HG03378 (cell line): ENCODE results near the gene CT45A9.
"Not testable (repeated sequence)": the region's sequence is repeated elsewhere in the genome, so short reads cannot be mapped to it uniquely, and the experiment has no call there.

Experiments used
- ATAC-seq: cut with Tn5 transposase; IDR thresholded peaks from one replicate; pipeline ENCODE4 v1.9.1; 2021; ENCODE audit warnings: mild to moderate bottlenecking, moderate library complexity; ENCODE audit not compliant: unreplicated experiment

Gene CT45A9, protein sequence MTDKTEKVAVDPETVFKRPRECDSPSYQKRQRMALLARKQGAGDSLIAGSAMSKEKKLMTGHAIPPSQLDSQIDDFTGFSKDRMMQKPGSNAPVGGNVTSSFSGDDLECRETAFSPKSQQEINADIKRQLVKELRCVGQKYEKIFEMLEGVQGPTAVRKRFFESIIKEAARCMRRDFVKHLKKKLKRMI

DNA sequence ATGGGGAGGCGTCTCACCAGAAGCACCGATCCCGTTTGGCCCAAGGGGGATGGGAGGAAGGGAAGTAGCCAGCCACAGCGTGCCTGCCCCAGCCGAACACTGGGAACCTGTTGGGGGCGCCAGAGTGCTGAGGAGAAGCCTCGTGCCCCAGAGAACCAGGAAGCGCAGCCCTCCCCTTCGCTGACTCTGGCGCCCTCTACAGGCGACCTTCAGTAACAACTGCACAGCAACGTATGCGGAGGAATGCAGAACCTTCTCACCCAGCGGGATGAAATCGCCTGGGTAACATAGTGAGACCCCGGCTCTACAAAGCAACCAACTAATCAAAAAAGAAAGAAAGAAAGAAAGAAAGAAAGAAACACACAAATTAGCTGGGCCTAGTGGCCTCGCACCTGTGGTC is at the start of gene CT45A9:
CT45A9 (minus strand) TSS at position 101 of the 400 bp plus-strand sequence. CDS start 3,751 bp downstream, outside the sequence.
- not testable (repeated sequence) for ATAC-seq

DNA sequence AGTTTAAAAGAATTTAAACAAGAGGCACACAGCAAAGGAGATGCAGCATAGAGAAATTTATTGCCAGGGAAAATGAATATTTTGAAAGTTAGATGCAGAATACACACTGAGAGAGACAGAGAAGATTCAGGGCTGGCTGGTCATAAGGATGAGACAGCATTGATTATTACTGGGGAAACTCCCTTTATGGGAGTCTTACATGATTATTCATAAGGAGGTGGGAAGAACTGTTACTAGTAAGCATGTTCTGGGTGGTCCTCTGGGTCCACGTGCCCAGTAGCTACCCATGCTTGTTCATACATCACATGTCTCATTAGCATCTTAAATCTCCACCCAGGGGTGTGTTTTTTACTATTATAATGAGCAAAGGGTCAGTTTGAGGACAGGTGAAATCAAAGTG is 48.9 kb upstream of the CT45A9 start:
- ATAC-seq = not testable (repeated sequence)

DNA sequence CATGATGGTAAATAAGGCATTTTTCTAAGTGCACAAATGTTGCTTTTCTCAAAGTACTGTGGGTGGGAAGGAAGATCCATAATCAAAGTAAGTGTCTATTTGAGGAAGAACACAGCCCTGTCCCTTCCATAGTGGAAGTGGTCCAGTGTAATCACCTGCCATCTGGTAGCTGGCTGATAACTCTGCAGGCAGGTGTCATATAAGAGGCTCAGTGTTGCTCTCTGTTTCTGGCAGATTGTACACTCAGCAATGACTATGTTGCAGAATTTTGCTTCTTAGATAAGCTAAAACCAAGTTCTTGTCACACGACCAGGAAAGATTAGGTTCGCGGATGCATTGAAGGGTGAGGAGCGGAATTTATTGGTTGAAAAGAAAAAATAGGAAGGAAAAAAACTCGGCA is 42.8 kb upstream of the CT45A9 start:
- no peak for ATAC-seq

DNA sequence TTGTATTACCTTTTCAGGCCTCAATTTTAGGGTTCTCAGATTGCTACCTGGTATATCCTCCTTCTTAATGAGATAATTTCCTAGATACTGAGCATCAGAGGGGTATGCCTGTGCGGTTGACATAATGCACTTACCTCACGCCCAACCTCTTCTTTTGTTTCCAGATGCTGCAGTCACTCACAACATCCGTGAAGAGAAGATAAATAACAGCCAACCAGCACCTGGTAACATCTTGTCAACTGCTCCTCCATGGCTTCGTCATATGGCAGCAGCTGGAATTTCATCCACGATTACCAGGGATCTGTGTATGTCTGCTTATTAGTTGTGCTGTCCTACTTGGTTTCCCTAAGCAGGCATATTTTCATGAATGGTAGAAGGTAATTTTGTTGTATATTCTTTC is 38.6 kb upstream of the CT45A9 start:
- no peak for ATAC-seq

DNA sequence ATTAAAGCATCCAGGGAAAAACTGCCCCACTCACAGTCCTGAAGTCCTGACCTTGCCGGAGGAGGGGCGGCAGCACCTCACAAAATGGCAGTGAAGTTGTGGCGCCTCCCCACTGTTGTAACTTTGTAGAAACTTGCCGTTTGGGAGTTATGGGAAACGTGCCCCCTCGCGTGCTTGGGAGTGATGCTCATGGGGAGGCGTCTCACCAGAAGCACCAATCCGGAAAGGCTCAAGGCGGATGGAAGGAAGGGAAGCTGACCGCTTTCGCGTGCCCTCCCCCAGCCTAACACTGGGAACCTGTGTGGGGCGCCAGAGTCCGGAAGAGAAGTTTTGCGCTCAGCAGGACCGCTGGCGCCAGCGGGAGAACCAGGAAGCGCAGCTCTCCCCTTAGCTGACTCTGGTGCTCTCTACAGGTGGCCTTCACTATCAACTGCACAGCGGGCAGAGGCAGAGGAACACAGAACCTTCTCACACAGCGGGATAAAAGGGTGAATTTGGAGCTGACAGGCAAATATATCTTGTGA is 21.7 kb upstream of the CT45A9 start, which contains the start of the genes CT45A10 and SAGE1:
CT45A10 (minus strand) TSS at position 151 of the 524 bp plus-strand sequence. CDS start 8,100 bp downstream, outside the sequence.
SAGE1 (plus strand) TSS at position 423 of the 524 bp plus-strand sequence. CDS start 2,527 bp downstream, outside the sequence.
- no peak for ATAC-seq

DNA sequence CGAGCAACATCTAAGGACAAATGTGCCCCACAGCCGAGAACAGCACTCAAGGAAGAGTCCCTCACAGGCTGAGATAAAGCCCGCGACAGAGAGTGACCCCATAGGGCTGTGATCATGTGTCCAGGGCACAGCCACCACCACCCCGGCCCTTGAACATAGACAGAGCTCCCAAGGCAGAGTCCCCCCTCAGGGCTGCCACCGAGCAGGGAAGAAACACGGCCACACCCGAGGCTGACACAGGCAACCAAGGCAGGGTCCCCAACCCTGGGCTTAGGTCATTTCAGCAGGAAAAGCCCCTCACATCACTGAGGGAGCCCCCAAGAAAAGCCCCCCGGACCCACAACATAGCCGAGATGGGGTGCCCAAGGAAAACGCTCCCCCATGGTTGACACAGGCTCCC is 21.2 kb upstream of the CT45A9 start:
- ATAC-seq = no peak

DNA sequence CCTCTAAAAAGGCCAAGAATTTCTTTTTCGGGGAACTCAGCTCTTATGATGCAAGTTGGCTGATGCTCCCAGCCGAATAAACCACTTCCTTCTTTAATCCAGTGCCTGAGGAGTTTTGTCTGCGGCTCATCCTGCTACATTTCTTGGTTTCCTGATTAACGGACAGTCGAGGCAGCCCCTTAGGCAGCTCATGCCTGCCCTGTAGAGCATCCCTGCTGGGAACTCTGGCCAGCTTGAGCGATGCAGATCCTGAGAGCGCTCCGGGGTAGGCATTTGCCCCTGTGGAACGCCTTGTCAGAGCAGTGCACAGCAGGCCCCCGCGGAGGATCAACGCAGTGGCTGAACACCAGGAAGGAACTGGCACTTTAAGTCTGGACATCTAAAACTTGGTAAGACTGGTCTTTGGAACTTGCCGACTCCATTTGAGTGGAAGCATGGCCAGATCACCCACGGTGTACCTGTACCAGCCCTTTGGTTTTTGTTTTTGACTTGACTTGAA is 18.5 kb upstream of the CT45A9 start:
- no peak for ATAC-seq

DNA sequence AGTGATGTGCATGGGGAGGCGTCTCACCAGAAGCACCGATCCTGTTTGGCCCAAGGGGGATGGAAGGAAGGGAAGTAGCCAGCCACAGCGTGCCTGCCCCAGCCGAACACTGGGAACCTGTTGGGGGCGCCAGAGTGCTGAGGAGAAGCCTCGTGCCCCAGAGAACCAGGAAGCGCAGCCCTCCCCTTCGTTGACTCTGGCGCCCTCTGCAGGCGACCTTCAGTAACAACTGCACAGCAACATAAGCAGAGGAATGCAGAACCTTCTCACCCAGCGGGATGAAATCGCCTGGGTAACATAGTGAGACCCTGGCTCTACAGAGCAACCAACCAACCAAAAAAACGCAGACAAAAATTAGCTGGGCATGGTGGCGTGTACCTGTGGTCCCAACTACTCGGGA is 17.4 kb upstream of the CT45A9 start:
- not testable (repeated sequence) for ATAC-seq

DNA sequence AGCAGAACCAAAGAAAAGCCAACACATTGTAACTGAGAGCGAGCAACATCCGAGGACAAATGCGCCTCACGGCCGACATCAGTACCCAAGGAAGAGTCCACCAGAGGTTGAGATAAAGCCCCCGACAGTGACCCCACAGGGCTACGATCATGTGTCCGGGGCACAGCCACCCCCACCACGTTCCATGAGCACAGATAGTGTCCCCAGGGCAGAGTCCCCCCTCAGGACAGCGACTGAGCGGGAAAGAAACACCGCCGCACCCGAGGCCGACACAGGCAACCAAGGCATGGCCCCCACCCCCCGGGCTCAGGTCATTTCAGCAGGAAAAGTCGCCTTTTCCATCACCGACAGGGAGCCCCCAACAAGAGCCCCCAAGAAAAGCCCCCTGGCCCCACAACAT is 16.6 kb upstream of the CT45A9 start:
- ATAC-seq = not testable (repeated sequence)

DNA sequence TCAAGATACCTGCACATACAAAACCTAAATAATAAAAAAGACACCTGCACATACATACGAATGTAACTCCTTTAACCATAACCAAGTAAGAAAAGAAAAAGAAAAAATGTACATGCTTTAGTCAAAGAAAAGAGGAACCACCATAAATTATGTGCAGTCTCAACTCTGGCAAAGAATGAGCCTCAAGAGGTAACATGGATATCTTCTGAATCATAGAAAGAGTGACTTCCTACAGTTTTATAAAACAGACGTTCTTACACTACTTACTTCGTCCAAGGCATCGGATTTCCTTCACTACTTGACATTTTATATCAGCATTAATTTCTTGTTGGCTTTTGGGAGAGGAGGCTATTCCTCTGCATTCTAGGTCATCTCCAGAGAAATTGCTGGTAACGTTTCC is 11.1 kb upstream of the CT45A9 start:
- ATAC-seq = not testable (repeated sequence)

DNA sequence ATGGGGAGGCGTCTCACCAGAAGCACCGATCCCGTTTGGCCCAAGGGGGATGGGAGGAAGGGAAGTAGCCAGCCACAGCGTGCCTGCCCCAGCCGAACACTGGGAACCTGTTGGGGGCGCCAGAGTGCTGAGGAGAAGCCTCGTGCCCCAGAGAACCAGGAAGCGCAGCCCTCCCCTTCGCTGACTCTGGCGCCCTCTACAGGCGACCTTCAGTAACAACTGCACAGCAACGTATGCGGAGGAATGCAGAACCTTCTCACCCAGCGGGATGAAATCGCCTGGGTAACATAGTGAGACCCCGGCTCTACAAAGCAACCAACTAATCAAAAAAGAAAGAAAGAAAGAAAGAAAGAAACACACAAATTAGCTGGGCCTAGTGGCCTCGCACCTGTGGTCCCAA is 17.2 kb downstream of the CT45A9 start, which contains the start of gene CT45A8:
CT45A8 (minus strand) TSS at position 101 of the 400 bp plus-strand sequence. CDS start 3,755 bp downstream, outside the sequence.
- not testable (repeated sequence) for ATAC-seq

DNA sequence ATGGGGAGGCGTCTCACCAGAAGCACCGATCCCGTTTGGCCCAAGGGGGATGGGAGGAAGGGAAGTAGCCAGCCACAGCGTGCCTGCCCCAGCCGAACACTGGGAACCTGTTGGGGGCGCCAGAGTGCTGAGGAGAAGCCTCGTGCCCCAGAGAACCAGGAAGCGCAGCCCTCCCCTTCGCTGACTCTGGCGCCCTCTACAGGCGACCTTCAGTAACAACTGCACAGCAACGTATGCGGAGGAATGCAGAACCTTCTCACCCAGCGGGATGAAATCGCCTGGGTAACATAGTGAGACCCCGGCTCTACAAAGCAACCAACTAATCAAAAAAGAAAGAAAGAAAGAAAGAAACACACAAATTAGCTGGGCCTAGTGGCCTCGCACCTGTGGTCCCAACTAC is 34.4 kb downstream of the CT45A9 start, which contains the start of gene CT45A7:
CT45A7 (minus strand) TSS at position 101 of the 400 bp plus-strand sequence. CDS start 3,747 bp downstream, outside the sequence.
- ATAC-seq = not testable (repeated sequence)

DNA sequence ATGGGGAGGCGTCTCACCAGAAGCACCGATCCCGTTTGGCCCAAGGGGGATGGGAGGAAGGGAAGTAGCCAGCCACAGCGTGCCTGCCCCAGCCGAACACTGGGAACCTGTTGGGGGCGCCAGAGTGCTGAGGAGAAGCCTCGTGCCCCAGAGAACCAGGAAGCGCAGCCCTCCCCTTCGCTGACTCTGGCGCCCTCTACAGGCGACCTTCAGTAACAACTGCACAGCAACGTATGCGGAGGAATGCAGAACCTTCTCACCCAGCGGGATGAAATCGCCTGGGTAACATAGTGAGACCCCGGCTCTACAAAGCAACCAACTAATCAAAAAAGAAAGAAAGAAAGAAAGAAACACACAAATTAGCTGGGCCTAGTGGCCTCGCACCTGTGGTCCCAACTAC is 51.7 kb downstream of the CT45A9 start, which contains the start of gene CT45A2:
CT45A2 (minus strand) TSS at position 101 of the 400 bp plus-strand sequence. CDS start 3,747 bp downstream, outside the sequence.
- ATAC-seq = not testable (repeated sequence)
